HepG2 (cell line): ENCODE data around the gene VDAC1. TPM values are rescaled to one million over a fixed set of nuclear protein-coding genes. Genes with fewer than 3 reads are reported as not detected.
A peak's percentile ranks its signal among the peaks of the same experiment; 100 is the strongest.

Experiments used
- AGO2 ChIP-seq: fragments of 200-400 bp; formaldehyde crosslinking; optimal IDR thresholded peaks from 2 replicates; pipeline ENCODE3; 2017; ENCODE audit warnings: mild to moderate bottlenecking, low read depth, low read length, moderate library complexity
- FOXO1 ChIP-seq: sonication (generic); formaldehyde crosslinking; IDR thresholded peaks from 2 replicates; pipeline ENCODE4 v1.4.0; 2020; ENCODE audit warnings: missing genetic modification reagents
- RFX3 ChIP-seq: IDR thresholded peaks from 2 replicates; pipeline ENCODE4 v1.6.1; 2016; ENCODE audit warnings: missing biosample characterization, missing genetic modification reagents
- SRSF4 ChIP-seq: fragments of 200-400 bp; formaldehyde crosslinking; IDR thresholded peaks from one replicate; pipeline ENCODE4 v1.6.1; 2018; ENCODE audit warnings: mild to moderate bottlenecking, low read depth, low read length, moderate library complexity; ENCODE audit not compliant: poor library complexity, severe bottlenecking
- TOE1 ChIP-seq: sonication (generic); formaldehyde crosslinking; IDR thresholded peaks from 2 replicates; pipeline ENCODE4 v1.4.0; 2020; ENCODE audit warnings: mild to moderate bottlenecking, missing genetic modification reagents
- ZC3H13 ChIP-seq: sonication (generic); formaldehyde crosslinking; IDR thresholded peaks from 2 replicates; pipeline ENCODE4 v1.8.1; 2023; ENCODE audit warnings: mild to moderate bottlenecking, missing genetic modification reagents, moderate library complexity
- ZNF30 ChIP-seq: sonication (generic); formaldehyde crosslinking; IDR thresholded peaks from 2 replicates; pipeline ENCODE4 v1.5.0; 2020; ENCODE audit warnings: mild to moderate bottlenecking, missing genetic modification reagents
- ZNF550 ChIP-seq: sonication (generic); formaldehyde crosslinking; IDR thresholded peaks from 2 replicates; pipeline ENCODE4 v1.4.0; 2020; ENCODE audit warnings: mild to moderate bottlenecking, missing genetic modification reagents, borderline replicate concordance
- ZNF616 ChIP-seq: sonication (generic); formaldehyde crosslinking; IDR thresholded peaks from 2 replicates; pipeline ENCODE4 v1.5.0; 2020; ENCODE audit warnings: low read depth, mild to moderate bottlenecking, missing genetic modification reagents
- ZNF619 ChIP-seq: sonication (generic); formaldehyde crosslinking; IDR thresholded peaks from 2 replicates; pipeline ENCODE4 v1.4.0; 2020; ENCODE audit warnings: mild to moderate bottlenecking, missing genetic modification reagents
- ZNF792 ChIP-seq: IDR thresholded peaks from 2 replicates; pipeline ENCODE4 v1.6.1; 2016
- polyA plus RNA-seq, 8 experiments: library from polyadenylated mRNA; depleted of rRNA in 3 of 8; stranded (reverse) in 7 of 8; unstranded in 1 of 8; fragments of >200 nt; fragmentation: Illumina TruSeq in 4 of 8; extraction: Trizol in 4 of 8; gene quantifications; 2 replicates each; pipeline versions ENCODE4 v1.2.1 to v1.2.3, GENCODE V29; 2011 to 2016; ENCODE audit warnings: low read depth in 4 of 8, missing spikeins in 1 of 8, mixed read lengths in 1 of 8; ENCODE audit not compliant: insufficient read depth in 1 of 8
- total RNA-seq, 5 experiments: library from RNA; depleted of rRNA; stranded (reverse); fragments of >200 nt; fragmentation: Illumina TruSeq; extraction: Trizol; gene quantifications; 2 replicates each; pipeline ENCODE4 v1.2.3, GENCODE V29; 2016; ENCODE audit warnings: low read depth in 1 of 5
- TF ChIP-seq, protein P1 (sequence below): sonication (generic); formaldehyde crosslinking; IDR thresholded peaks from 2 replicates; pipeline ENCODE4 v1.4.0; 2020; ENCODE audit warnings: missing genetic modification reagents, low read depth, mild to moderate bottlenecking, borderline replicate concordance
- TF ChIP-seq, protein P2 (sequence below): sonication (generic); formaldehyde crosslinking; IDR thresholded peaks from 2 replicates; pipeline ENCODE4 v1.5.1; 2020; ENCODE audit warnings: mild to moderate bottlenecking, missing genetic modification reagents, moderate library complexity
- TF ChIP-seq, protein P3 (sequence below): sonication (generic); formaldehyde crosslinking; IDR thresholded peaks from 2 replicates; pipeline ENCODE4 v1.4.0; 2020; ENCODE audit warnings: missing genetic modification reagents, borderline replicate concordance

VDAC1 gene
- total and polyA plus RNA-seq, 2 of the 13 experiments (the other 11 are each of a cell fraction or from before 2014, with no cell fraction given) = 112 to 380 TPM

DNA sequence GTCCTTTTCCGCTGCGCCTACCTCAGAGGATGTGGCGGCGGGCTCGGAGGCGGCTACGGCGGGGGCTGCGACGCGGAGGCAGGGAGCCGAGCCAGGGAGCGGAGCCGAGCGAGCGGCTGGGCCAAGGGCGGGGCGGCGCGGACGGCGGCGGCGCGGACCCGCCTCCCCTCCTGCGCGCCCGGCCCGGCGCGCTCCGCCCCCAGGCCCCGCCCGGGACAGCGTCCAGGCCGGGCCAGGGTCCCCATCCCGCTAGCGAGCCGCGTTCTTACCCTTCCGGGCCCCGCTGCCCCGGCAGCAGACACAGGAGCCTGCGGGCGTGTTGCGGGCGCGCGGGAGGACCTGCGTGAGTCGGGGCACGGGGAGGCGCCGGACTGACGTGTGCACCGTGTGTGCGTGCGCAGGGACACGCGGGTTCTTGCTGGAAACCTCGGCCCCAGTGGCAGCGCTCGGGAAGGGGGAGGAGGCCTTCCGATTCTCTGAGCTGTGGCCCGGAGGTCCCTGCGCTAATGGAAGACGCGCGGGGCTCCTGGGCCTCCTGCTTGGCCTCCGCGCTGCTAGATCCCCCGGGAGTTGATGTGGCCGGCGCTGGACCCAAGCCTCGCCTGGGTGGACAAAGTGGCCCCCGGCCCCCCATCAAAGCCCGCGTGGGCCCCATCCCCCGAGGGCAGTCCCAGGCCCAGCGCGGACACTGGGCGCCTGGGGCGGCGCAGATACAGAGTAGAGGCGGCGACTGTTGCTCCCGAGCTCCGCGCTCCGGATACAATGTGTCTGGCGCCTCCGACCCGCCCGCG, at the start of gene VDAC1 (continued):
- TF ChIP-seq ZNF619 (CRISPR knock-in tag) (peak; percentile 31; the same call in 1 of the 2 replicates), ZNF792 (no peak; the same call in none of the 2 replicates), ZNF616 (CRISPR knock-in tag) (no peak), ZNF30 (CRISPR knock-in tag) (no peak; the same call in 1 of the 2 replicates), RFX3 (CRISPR knock-in tag) (no peak), TOE1 (CRISPR knock-in tag) (no peak), ZC3H13 (CRISPR knock-in tag) (peak; percentile 87), SRSF4 (no peak), FOXO1 (CRISPR knock-in tag) (peak; percentile 53; the same call in 1 of the 2 replicates), AGO2 (peak; percentile 78), ZNF550 (CRISPR knock-in tag) (no peak)
- TF ChIP-seq, protein P1, sequence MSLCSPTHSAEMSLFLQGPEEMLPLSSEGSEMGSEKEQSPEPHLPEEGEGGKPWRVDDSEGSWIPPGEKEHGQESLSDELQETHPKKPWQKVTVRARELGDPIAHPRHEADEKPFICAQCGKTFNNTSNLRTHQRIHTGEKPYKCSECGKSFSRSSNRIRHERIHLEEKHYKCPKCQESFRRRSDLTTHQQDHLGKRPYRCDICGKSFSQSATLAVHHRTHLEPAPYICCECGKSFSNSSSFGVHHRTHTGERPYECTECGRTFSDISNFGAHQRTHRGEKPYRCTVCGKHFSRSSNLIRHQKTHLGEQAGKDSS (CRISPR knock-in tag) = peak; percentile 37; the same call in 1 of the 2 replicates
- TF ChIP-seq, protein P2, sequence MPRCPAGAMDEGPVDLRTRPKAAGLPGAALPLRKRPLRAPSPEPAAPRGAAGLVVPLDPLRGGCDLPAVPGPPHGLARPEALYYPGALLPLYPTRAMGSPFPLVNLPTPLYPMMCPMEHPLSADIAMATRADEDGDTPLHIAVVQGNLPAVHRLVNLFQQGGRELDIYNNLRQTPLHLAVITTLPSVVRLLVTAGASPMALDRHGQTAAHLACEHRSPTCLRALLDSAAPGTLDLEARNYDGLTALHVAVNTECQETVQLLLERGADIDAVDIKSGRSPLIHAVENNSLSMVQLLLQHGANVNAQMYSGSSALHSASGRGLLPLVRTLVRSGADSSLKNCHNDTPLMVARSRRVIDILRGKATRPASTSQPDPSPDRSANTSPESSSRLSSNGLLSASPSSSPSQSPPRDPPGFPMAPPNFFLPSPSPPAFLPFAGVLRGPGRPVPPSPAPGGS (CRISPR knock-in tag) = no peak; the same call in 1 of the 2 replicates
- TF ChIP-seq, protein P3, sequence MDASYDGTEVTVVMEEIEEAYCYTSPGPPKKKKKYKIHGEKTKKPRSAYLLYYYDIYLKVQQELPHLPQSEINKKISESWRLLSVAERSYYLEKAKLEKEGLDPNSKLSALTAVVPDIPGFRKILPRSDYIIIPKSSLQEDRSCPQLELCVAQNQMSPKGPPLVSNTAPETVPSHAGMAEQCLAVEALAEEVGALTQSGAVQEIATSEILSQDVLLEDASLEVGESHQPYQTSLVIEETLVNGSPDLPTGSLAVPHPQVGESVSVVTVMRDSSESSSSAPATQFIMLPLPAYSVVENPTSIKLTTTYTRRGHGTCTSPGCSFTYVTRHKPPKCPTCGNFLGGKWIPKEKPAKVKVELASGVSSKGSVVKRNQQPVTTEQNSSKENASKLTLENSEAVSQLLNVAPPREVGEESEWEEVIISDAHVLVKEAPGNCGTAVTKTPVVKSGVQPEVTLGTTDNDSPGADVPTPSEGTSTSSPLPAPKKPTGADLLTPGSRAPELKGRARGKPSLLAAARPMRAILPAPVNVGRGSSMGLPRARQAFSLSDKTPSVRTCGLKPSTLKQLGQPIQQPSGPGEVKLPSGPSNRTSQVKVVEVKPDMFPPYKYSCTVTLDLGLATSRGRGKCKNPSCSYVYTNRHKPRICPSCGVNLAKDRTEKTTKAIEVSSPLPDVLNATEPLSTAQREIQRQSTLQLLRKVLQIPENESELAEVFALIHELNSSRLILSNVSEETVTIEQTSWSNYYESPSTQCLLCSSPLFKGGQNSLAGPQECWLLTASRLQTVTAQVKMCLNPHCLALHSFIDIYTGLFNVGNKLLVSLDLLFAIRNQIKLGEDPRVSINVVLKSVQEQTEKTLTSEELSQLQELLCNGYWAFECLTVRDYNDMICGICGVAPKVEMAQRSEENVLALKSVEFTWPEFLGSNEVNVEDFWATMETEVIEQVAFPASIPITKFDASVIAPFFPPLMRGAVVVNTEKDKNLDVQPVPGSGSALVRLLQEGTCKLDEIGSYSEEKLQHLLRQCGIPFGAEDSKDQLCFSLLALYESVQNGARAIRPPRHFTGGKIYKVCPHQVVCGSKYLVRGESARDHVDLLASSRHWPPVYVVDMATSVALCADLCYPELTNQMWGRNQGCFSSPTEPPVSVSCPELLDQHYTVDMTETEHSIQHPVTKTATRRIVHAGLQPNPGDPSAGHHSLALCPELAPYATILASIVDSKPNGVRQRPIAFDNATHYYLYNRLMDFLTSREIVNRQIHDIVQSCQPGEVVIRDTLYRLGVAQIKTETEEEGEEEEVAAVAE = peak; percentile 33; the same call in 1 of the 2 replicates
